Common myeloid progenitor, CD34-positive (primary cell): Measurements from ENCODE around the gene LAMA3.

Experiments used
- CTCF ChIA-PET: fragments of 350-600 bp; sonication (Branson Sonifier 250); formaldehyde crosslinking; loops from one replicate; lab custom pipeline; 2021; ENCODE audit warnings: antibody characterized with exemption; lab: Charles Lee
- POLR2A ChIA-PET: fragments of 350-600 bp; sonication (Branson Sonifier 250); formaldehyde crosslinking; loops from one replicate; lab custom pipeline; 2021; ENCODE audit warnings: antibody characterized with exemption; lab: Charles Lee
- DNase-seq, 3 donors: peaks; one replicate each; pipeline versions ENCODE4 v3.0.0 to v3.0.0-alpha.2; 2013
- H3K27ac ChIP-seq, 2 experiments: 1 replicate in 1 of 2; 2 replicates in 1 of 2; pipeline ENCODE4 v1.7.0; 2013; ENCODE audit warnings: inconsistent platforms in 2 of 2, low read length in 2 of 2, mild to moderate bottlenecking in 2 of 2, low read depth in 1 of 2, moderate library complexity in 1 of 2; ENCODE audit not compliant: severe bottlenecking in 2 of 2, insufficient read depth in 1 of 2, poor library complexity in 1 of 2
- H3K27me3 ChIP-seq, 5 experiments: replicated peaks in 2 of 5; 1 replicate in 3 of 5; 2 replicates in 2 of 5; pipeline versions ENCODE4 v1.6.1 to v1.7.0; 2013; ENCODE audit warnings: low read length in 4 of 5, mild to moderate bottlenecking in 2 of 5, moderate library complexity in 2 of 5, inconsistent platforms in 1 of 5; ENCODE audit not compliant: insufficient read depth in 5 of 5, control insufficient read depth in 4 of 5
- H3K36me3 ChIP-seq, 4 experiments: 1 replicate in 2 of 4; 2 replicates in 2 of 4; pipeline versions ENCODE4 v1.6.1 to v1.7.0; 2013; ENCODE audit warnings: low read length in 3 of 4, control low read depth in 1 of 4, mild to moderate bottlenecking in 1 of 4; ENCODE audit not compliant: control insufficient read depth in 4 of 4, insufficient read depth in 4 of 4
- H3K4me1 ChIP-seq, 4 experiments: 1 replicate in 3 of 4; 2 replicates in 1 of 4; pipeline versions ENCODE4 v1.6.1 to v1.7.1; 2013; ENCODE audit warnings: low read length in 3 of 4, mild to moderate bottlenecking in 3 of 4, control low read depth in 1 of 4, inconsistent platforms in 1 of 4, moderate library complexity in 1 of 4; ENCODE audit not compliant: control insufficient read depth in 4 of 4, insufficient read depth in 4 of 4; ENCODE audit errors: control extremely low read depth in 1 of 4
- H3K4me3 ChIP-seq, 7 experiments: 1 replicate in 4 of 7; 2 replicates in 3 of 7; pipeline versions ENCODE4 v1.5.1 to v1.7.0; 2013; ENCODE audit warnings: mild to moderate bottlenecking in 7 of 7, low read length in 6 of 7, moderate library complexity in 6 of 7, inconsistent platforms in 2 of 7, low read depth in 2 of 7, control low read depth in 1 of 7; ENCODE audit not compliant: insufficient read depth in 4 of 7, control insufficient read depth in 1 of 7; ENCODE audit errors: extremely low read depth in 1 of 7
- H3K9me3 ChIP-seq, 5 experiments: 1 replicate in 4 of 5; 2 replicates in 1 of 5; pipeline versions ENCODE4 v1.6.1 to v1.7.1; 2013; ENCODE audit warnings: low read length in 4 of 5, mild to moderate bottlenecking in 2 of 5, inconsistent platforms in 1 of 5, low read depth in 1 of 5, moderate library complexity in 1 of 5; ENCODE audit not compliant: control insufficient read depth in 4 of 5, insufficient read depth in 2 of 5; ENCODE audit errors: control extremely low read depth in 1 of 5
- WGBS: methylation state at CpG from one replicate; pipeline ENCODE4 v1.1.5; 2013; ENCODE audit not compliant: insufficient coverage; 5-methylcytosine and 5-hydroxymethylcytosine counted together

LAMA3 gene

GRCh38 chr18:23888881-23889280, 199.6 kb downstream of the LAMA3 start:
- no peak overlapping the region for H3K27ac ChIP-seq
- H3K4me1 ChIP-seq, result peaks cover 0 to 19% (median under 1%) of the 10 kb centered on the region in 4 experiments
- no peaks in the 10 kb centered on the region for H3K27me3 ChIP-seq
- no peak overlapping the region for H3K4me3 ChIP-seq
- ChIA-PET CTCF (no interaction called here), POLR2A (no interaction called here)
- no peaks in the 10 kb centered on the region for H3K36me3 ChIP-seq
- no peaks in the 10 kb centered on the region for H3K9me3 ChIP-seq
- no peak for DNase-seq
- WGBS, result 100% methylated on average over 1 of the region's 1 CpG

GRCh38 chr18:23889907-23890306, 200.7 kb downstream of the LAMA3 start:
- no peak for DNase-seq
- H3K4me3 ChIP-seq, result no peak overlapping the region
- H3K36me3 ChIP-seq, result no peaks in the 10 kb centered on the region
- no peak overlapping the region for H3K27ac ChIP-seq
- no peaks in the 10 kb centered on the region for H3K27me3 ChIP-seq
- ChIA-PET POLR2A (no interaction called here), CTCF (no interaction called here)
- H3K4me1 ChIP-seq, result peaks cover 0 to 13% (median under 1%) of the 10 kb centered on the region in 4 experiments
- WGBS, result 100% methylated on average over 3 of the region's 5 CpGs
- no peaks in the 10 kb centered on the region for H3K9me3 ChIP-seq

- DNase-seq, result no peak
- no peak overlapping the region for H3K27ac ChIP-seq
- H3K9me3 ChIP-seq, result no peaks in the 10 kb centered on the region
- no peaks in the 10 kb centered on the region for H3K27me3 ChIP-seq
- H3K4me1 ChIP-seq, result peaks cover 0 to 7% (median 0%) of the 10 kb centered on the region in 4 experiments
- no peaks in the 10 kb centered on the region for H3K36me3 ChIP-seq
- no peak overlapping the region for H3K4me3 ChIP-seq
- ChIA-PET CTCF (no interaction called here), POLR2A (no interaction called here)
These were observed 201.3 kb downstream of the LAMA3 start for GRCh38 chr18:23890589-23890988.

- DNase-seq, result no peak
- no peaks in the 10 kb centered on the region for H3K4me1 ChIP-seq
- H3K9me3 ChIP-seq, result no peaks in the 10 kb centered on the region
- H3K27ac ChIP-seq, result no peak overlapping the region
- H3K36me3 ChIP-seq, result no peaks in the 10 kb centered on the region
- CTCF ChIA-PET, result interaction anchor here (1.4 kb wide), 1 partner anchor 18 kb away, joined by 3 read pairs; no protein-coding TSS in a partner anchor
- no peak overlapping the region for H3K4me3 ChIP-seq
- WGBS, result 98% methylated on average over 5 of the region's 5 CpGs
- no peaks in the 10 kb centered on the region for H3K27me3 ChIP-seq
- POLR2A ChIA-PET, result no interaction called here
These were observed 204.4 kb downstream of the LAMA3 start for GRCh38 chr18:23893653-23894052.

- Histone ChIP-seq H3K4me1 (no peaks in the 10 kb centered on the region), H3K27ac (no peak overlapping the region), H3K4me3 (no peak overlapping the region), H3K27me3 (no peaks in the 10 kb centered on the region), H3K36me3 (no peaks in the 10 kb centered on the region), H3K9me3 (no peaks in the 10 kb centered on the region)
- CTCF ChIA-PET, result interaction anchor here (0.6 to 1.4 kb wide), 2 partner anchors 19 to 263 kb away, joined by 3 to 4 read pairs; no protein-coding TSS in a partner anchor
- WGBS, result 99% methylated on average over 14 of the region's 14 CpGs
- POLR2A ChIA-PET, result no interaction called here
- DNase-seq, result no peak
These were observed 205.5 kb downstream of the LAMA3 start for GRCh38 chr18:23894661-23895175.

GRCh38 chr18:23897291-23897690, 208.0 kb downstream of the LAMA3 start:
- Histone ChIP-seq H3K4me3 (no peak overlapping the region), H3K27ac (no peak overlapping the region), H3K4me1 (peaks cover 0 to 9% (median 7%) of the 10 kb centered on the region in 4 experiments), H3K36me3 (no peaks in the 10 kb centered on the region), H3K27me3 (no peaks in the 10 kb centered on the region), H3K9me3 (no peaks in the 10 kb centered on the region)
- POLR2A ChIA-PET, result no interaction called here
- 100% methylated on average over 1 of the region's 1 CpG for WGBS
- no peak for DNase-seq
- CTCF ChIA-PET, result interaction anchor here (1.1 kb wide), 1 partner anchor 13 kb away, joined by 3 read pairs; no protein-coding TSS in a partner anchor

- DNase-seq, result no peak
- Histone ChIP-seq H3K36me3 (no peaks in the 10 kb centered on the region), H3K4me3 (no peak overlapping the region), H3K9me3 (no peaks in the 10 kb centered on the region), H3K27ac (no peak overlapping the region), H3K4me1 (peaks cover 0 to 9% (median 7%) of the 10 kb centered on the region in 4 experiments), H3K27me3 (no peaks in the 10 kb centered on the region)
- ChIA-PET CTCF (interaction anchor here (1.1 kb wide), 1 partner anchor 12 kb away, joined by 3 read pairs; no protein-coding TSS in a partner anchor), POLR2A (no interaction called here)
- 67% methylated on average over 3 of the region's 5 CpGs for WGBS
These were observed 208.5 kb downstream of the LAMA3 start for GRCh38 chr18:23897733-23898132.
